Globus pallidus (tissue), 1 donor: ENCODE measurements around the gene IFIH1.

Source experiments
- DNase-seq: peaks from one replicate; pipeline ENCODE4 v3.0.0-alpha.2; 2015; ENCODE audit warnings: low spot score

IFIH1 gene

GRCh38 chr2:162308747-162309503, 9.6 kb downstream of the IFIH1 start:
- no peak for DNase-seq

- DNase-seq: no peak
Measured at GRCh38 chr2:162305901-162306300, 12.6 kb downstream of the IFIH1 start.

DNA sequence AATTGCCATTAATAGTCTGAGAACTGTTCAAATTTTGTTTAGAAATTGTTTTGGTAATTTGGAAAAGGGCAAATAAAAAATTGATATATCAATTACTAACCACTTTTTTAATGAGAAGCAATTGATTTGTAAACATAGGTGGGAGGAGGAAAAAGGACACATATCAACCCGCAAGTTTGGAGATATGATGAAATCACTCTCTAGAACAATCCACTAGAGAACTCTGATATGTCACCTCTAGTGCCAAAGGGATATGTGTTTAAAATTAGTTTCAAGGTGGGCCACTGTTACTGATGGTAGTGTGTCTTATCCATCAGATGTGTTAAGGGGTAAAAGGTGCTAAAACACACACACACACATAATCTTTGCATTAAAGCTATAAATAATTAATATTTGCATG, 16.6 kb downstream of the IFIH1 start:
- DNase-seq: no peak

GRCh38 chr2:162301151-162301804, 17.2 kb downstream of the IFIH1 start:
- peak; percentile 68 for DNase-seq

- no peak for DNase-seq
Measured at GRCh38 chr2:162300266-162300665, 18.2 kb downstream of the IFIH1 start.

GRCh38 chr2:162298669-162299335, 19.7 kb downstream of the IFIH1 start:
- no peak for DNase-seq

- peak; percentile 81 for DNase-seq
Measured at GRCh38 chr2:162297925-162298552, 20.4 kb downstream of the IFIH1 start.

- no peak for DNase-seq
Measured at GRCh38 chr2:162295009-162295408, 23.5 kb downstream of the IFIH1 start.

GRCh38 chr2:162293122-162293786, 25.2 kb downstream of the IFIH1 start:
- DNase-seq: no peak

DNA sequence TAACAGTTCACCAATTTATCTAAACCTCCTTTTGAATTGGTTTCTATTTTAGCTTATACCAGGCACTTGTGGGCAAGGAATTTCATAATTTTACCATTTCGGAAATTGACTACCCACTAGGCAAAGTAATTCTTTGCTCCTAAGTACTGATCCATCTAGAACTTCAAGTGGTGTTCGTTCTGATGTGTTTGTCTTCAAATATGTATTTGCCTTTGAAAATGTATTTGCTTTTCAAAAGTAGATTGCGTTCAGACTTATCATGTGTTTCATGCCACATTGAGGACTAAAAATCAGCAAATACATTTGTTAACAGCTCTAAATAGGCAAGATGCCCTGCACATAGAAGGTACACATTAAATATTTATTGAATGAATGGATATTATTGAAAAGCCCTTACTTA, 26.7 kb downstream of the IFIH1 start:
- DNase-seq: no peak

GRCh38 chr2:162282765-162283425, 35.6 kb downstream of the IFIH1 start:
- no peak for DNase-seq

GRCh38 chr2:162280654-162281053, 37.8 kb downstream of the IFIH1 start:
- no peak for DNase-seq

- DNase-seq: no peak
Measured at GRCh38 chr2:162277381-162277780, 41.1 kb downstream of the IFIH1 start.

DNA sequence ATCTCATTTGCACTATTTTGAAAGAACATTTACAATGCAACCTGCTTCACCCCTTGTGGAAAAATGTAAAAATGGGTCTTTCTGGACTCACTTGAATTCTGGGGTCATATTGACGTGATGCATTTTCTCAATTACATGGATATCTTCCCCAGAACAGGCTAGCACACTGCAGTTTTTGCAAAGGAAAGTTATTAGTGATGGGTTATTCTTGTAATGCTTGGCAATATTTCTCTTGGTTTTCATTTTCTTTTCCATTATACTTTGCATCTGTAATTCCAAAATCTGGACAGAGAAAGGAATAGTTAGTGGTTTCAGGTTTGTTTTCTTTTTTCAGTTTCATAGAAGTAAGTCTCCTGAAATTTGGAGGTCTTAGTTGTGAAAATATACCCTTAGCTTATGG, 50.5 kb downstream of the IFIH1 start:
- no peak for DNase-seq

GRCh38 chr2:162267496-162267895, 51.0 kb downstream of the IFIH1 start:
- DNase-seq: no peak

GRCh38 chr2:162266460-162266760, 52.1 kb downstream of the IFIH1 start:
- no peak for DNase-seq

DNA sequence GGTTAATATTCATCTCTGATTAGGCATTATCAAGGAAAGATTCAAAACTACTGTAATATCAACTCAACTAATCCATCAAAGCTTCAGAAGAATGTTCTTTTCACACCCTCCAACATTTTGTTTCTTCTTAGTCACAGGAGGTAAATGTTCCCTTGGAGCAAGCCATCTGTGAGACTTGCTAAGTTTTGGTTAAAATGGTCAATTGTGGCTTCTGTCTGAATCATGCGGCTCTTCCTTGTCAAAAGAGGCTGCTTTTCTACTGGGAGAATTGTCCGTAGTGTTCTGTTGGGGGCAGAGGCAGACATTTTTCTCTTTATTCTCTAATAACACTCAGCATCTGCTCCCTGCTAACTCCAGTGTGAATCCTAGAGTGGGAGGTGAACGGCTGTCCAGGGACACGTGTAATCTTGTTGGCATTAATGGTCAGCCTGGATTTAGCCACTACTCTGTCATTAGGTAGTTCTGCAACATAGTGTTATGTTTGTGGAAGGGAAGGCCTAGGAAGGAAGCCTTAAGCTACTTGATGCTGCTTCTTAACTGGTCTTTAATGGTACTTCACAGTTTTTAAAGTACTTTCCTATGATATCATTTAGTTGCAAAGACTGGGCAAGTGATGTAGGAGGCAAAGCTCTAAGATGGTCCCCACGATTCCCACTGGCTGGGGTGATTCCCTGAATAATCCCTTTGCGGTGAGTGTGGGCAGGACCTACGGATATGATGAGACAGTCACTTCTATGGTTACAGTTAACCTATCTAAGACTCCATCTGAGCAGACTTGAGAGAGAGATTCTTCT, 52.6 kb downstream of the IFIH1 start:
- no peak for DNase-seq

- DNase-seq: peak; percentile 7
Measured at GRCh38 chr2:162261032-162261945, 57.2 kb downstream of the IFIH1 start.

DNA sequence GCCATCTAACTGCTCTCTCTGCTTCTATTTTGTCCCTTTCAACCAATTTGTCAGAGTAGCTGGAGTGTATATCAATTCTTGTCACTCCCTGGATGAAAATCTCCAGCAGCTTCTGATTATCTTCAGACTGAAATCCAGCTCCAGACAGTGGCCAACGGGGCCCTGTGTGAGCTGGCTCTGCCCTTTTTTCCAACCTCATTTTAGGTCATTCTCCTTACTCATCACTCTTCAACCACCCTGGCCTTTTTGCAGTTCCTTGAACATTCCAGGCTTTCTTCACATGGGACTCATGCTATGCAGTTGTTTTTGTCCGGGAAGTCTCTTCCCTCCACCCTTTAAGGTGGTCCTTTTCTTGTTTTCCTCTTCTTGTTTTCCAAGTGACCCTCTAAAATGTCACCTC, 59.8 kb downstream of the IFIH1 start:
- DNase-seq: no peak

DNA sequence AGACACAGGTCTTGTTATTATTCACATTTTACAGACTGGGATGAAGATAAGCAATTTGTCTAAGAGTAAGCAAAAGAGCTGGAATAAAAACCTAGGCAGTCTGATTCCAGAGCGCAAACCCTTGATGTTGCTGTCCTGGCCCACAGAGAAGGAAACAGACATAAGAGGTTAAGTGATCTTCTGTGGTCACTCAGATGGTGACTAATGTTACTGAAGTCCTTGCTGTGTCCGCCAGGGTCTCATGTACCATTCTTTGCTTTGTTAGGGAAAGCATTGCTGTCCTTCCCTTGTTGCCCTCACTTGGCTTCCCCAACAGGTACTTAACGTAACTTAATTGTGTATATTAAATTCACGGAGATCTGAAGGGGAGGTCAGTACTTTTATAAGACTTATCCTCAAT, 60.3 kb downstream of the IFIH1 start:
- no peak for DNase-seq
